Common myeloid progenitor, CD34-positive (primary cell): ENCODE measurements around the gene CORO7.
A peak's percentile ranks its signal among the peaks of the same experiment; 100 is the strongest.

Source experiments
- CTCF ChIA-PET: fragments of 350-600 bp; sonication (Branson Sonifier 250); formaldehyde crosslinking; loops from one replicate; lab custom pipeline; 2021; ENCODE audit warnings: antibody characterized with exemption; lab: Charles Lee
- POLR2A ChIA-PET: fragments of 350-600 bp; sonication (Branson Sonifier 250); formaldehyde crosslinking; loops from one replicate; lab custom pipeline; 2021; ENCODE audit warnings: antibody characterized with exemption; lab: Charles Lee
- DNase-seq, 3 donors: peaks; one replicate each; pipeline versions ENCODE4 v3.0.0 to v3.0.0-alpha.2; 2013
- H3K27ac ChIP-seq, 2 experiments: 1 replicate in 1 of 2; 2 replicates in 1 of 2; pipeline ENCODE4 v1.7.0; 2013; ENCODE audit warnings: inconsistent platforms in 2 of 2, low read length in 2 of 2, mild to moderate bottlenecking in 2 of 2, low read depth in 1 of 2, moderate library complexity in 1 of 2; ENCODE audit not compliant: severe bottlenecking in 2 of 2, insufficient read depth in 1 of 2, poor library complexity in 1 of 2
- H3K27me3 ChIP-seq, 5 experiments: replicated peaks in 2 of 5; 1 replicate in 3 of 5; 2 replicates in 2 of 5; pipeline versions ENCODE4 v1.6.1 to v1.7.0; 2013; ENCODE audit warnings: low read length in 4 of 5, mild to moderate bottlenecking in 2 of 5, moderate library complexity in 2 of 5, inconsistent platforms in 1 of 5; ENCODE audit not compliant: insufficient read depth in 5 of 5, control insufficient read depth in 4 of 5
- H3K36me3 ChIP-seq, 4 experiments: 1 replicate in 2 of 4; 2 replicates in 2 of 4; pipeline versions ENCODE4 v1.6.1 to v1.7.0; 2013; ENCODE audit warnings: low read length in 3 of 4, control low read depth in 1 of 4, mild to moderate bottlenecking in 1 of 4; ENCODE audit not compliant: control insufficient read depth in 4 of 4, insufficient read depth in 4 of 4
- H3K4me1 ChIP-seq, 4 experiments: 1 replicate in 3 of 4; 2 replicates in 1 of 4; pipeline versions ENCODE4 v1.6.1 to v1.7.1; 2013; ENCODE audit warnings: low read length in 3 of 4, mild to moderate bottlenecking in 3 of 4, control low read depth in 1 of 4, inconsistent platforms in 1 of 4, moderate library complexity in 1 of 4; ENCODE audit not compliant: control insufficient read depth in 4 of 4, insufficient read depth in 4 of 4; ENCODE audit errors: control extremely low read depth in 1 of 4
- H3K4me3 ChIP-seq, 7 experiments: 1 replicate in 4 of 7; 2 replicates in 3 of 7; pipeline versions ENCODE4 v1.5.1 to v1.7.0; 2013; ENCODE audit warnings: mild to moderate bottlenecking in 7 of 7, low read length in 6 of 7, moderate library complexity in 6 of 7, inconsistent platforms in 2 of 7, low read depth in 2 of 7, control low read depth in 1 of 7; ENCODE audit not compliant: insufficient read depth in 4 of 7, control insufficient read depth in 1 of 7; ENCODE audit errors: extremely low read depth in 1 of 7
- H3K9me3 ChIP-seq, 5 experiments: 1 replicate in 4 of 5; 2 replicates in 1 of 5; pipeline versions ENCODE4 v1.6.1 to v1.7.1; 2013; ENCODE audit warnings: low read length in 4 of 5, mild to moderate bottlenecking in 2 of 5, inconsistent platforms in 1 of 5, low read depth in 1 of 5, moderate library complexity in 1 of 5; ENCODE audit not compliant: control insufficient read depth in 4 of 5, insufficient read depth in 2 of 5; ENCODE audit errors: control extremely low read depth in 1 of 5
- WGBS: methylation state at CpG from one replicate; pipeline ENCODE4 v1.1.5; 2013; ENCODE audit not compliant: insufficient coverage; 5-methylcytosine and 5-hydroxymethylcytosine counted together

Gene CORO7

DNA sequence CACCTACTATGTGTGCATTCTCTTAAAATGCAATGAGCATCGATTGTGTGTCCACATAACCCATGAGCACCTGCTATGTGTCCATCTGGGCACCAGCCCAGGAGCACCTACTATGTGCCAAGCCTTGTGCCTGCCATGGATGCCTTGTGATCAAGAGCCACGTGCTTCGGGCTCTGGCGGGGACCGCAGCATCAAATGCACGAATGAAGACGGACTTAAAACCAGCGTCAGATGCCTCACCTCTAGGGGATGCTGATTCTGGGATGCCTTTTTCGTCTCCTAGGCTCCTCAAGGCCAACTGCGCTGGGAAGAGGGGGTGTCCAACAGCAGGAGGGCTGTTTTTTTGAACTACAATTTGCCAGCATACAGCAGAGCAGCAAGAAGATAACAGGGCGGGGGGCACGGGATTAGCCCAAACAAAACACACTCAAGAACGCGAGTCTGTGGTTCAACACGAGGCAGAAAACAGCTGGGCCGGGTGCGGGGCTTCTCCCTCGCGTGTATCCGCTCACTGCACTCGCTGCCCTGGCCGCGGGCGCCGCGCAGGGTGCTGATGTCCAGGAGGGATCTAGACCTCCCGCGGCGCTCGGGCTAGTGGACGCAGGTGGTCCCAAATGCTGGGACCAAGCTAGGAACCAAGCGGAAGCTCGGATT is 101.7 kb downstream of the CORO7 start:
- ChIA-PET CTCF (interaction anchor here (1.4 to 2.8 kb wide), 2 partner anchors 11 to 41 kb away, joined by 4 to 14 read pairs; partner anchors contain the start of gene TFAP4), POLR2A (no interaction called here)
- peak in 1 of 3 donors; percentile 60 for DNase-seq
- H3K27me3 ChIP-seq = peaks cover 0 to 37% (median 17%) of the 10 kb centered on the region in 5 experiments
- peak overlapping the region in 6 of 7 experiments; percentile 6 to 63 (median 50) for H3K4me3 ChIP-seq
- peaks cover 0 to 19% (median 16%) of the 10 kb centered on the region in 4 experiments for H3K4me1 ChIP-seq
- no peak overlapping the region for H3K27ac ChIP-seq
- no peaks in the 10 kb centered on the region for H3K9me3 ChIP-seq
- no peaks in the 10 kb centered on the region for H3K36me3 ChIP-seq
- 4% methylated on average over 33 of the region's 33 CpGs for WGBS

DNA sequence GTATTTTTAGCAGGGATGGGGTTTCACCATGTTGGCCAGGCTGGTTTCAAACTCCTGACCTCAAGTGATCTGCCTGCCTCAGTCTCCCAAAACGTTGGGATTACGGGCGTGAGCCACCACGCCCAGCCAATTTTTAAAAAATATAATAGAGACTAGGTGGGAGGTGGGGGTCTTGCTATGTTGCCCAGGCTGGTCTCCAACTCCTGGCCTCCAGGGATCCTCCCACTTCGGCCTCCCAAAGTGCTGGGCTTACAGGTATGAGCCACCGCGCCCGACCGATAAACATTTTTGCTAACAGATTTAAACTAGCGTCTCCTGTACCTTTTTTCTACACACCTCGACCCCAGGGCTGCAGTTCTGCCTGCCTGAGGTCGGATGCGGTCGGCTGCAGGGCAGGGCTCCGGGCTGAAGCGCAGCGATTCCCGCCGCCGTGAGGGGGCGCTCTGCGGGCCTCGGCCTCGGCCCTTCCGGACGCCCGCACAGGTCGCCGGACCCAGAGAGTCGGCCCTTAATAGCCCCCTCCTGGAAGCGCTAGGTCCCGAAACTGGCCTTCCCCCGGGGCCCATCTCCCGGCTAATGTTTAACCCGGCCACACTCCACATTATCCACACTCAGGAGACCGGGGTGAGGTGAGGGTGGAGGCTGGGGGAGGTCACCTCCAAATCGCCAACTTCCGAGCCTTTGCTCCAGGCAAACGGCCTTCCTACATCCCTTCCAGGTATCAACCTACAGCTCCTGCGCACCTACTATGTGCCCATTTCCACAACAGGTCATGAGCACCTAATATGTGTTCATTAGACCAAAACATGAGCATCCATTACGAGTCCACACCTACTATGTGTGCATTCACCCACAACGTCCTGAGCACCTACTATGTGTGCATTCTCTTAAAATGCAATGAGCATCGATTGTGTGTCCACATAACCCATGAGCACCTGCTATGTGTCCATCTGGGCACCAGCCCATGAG is 102.5 kb downstream of the CORO7 start:
- Histone ChIP-seq H3K4me3 (no peak overlapping the region), H3K27me3 (peaks cover 0 to 37% (median 17%) of the 10 kb centered on the region in 5 experiments), H3K9me3 (no peaks in the 10 kb centered on the region), H3K4me1 (peaks cover 0 to 21% (median 16%) of the 10 kb centered on the region in 4 experiments), H3K27ac (no peak overlapping the region), H3K36me3 (no peaks in the 10 kb centered on the region)
- 15% methylated on average over 22 of the region's 43 CpGs for WGBS
- POLR2A ChIA-PET = no interaction called here
- peak in 1 of 3 donors; percentile 44 for DNase-seq
- CTCF ChIA-PET = interaction anchor here (1.2 to 2.8 kb wide), 3 partner anchors 12 to 41 kb away, joined by 3 to 14 read pairs (median 4); partner anchors contain the start of gene TFAP4

DNA sequence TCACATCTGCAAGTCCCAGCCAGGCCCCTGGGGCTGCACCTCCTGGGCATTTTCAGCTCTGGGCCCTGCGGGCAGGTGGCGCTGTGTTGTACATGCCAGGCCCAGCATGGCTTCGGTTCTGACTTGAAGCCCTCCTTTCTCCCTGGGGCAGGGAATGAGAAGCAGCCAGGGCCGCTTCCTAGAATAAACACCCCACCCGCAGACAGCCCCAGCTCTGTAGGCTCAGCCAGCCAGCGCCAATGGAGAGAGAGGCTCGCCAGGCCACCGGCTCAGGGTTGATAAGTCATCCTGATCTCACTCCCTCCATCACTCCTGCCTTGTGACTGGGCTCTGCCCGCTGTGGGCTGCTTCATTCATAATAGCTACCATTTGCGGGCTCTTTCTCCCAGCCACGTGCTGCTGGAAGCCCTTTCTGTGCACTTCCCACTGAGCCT is 106.5 kb downstream of the CORO7 start:
- 36% methylated on average over 11 of the region's 11 CpGs for WGBS
- ChIA-PET POLR2A (no interaction called here), CTCF (interaction anchor here (0.9 to 10.2 kb wide), 11 partner anchors 8 to 47 kb away, joined by 3 to 188 read pairs (median 6); partner anchors contain the start of gene PAM16)
- peak; percentile 71 to 90 (median 89) for DNase-seq
- peaks cover 0 to 20% (median 8%) of the 10 kb centered on the region in 5 experiments for H3K27me3 ChIP-seq
- H3K4me3 ChIP-seq = no peak overlapping the region
- peaks cover 5 to 29% (median 19%) of the 10 kb centered on the region in 4 experiments for H3K4me1 ChIP-seq
- H3K9me3 ChIP-seq = no peaks in the 10 kb centered on the region
- H3K27ac ChIP-seq = no peak overlapping the region
- peaks cover 0 to 4% (median 0%) of the 10 kb centered on the region in 4 experiments for H3K36me3 ChIP-seq

DNA sequence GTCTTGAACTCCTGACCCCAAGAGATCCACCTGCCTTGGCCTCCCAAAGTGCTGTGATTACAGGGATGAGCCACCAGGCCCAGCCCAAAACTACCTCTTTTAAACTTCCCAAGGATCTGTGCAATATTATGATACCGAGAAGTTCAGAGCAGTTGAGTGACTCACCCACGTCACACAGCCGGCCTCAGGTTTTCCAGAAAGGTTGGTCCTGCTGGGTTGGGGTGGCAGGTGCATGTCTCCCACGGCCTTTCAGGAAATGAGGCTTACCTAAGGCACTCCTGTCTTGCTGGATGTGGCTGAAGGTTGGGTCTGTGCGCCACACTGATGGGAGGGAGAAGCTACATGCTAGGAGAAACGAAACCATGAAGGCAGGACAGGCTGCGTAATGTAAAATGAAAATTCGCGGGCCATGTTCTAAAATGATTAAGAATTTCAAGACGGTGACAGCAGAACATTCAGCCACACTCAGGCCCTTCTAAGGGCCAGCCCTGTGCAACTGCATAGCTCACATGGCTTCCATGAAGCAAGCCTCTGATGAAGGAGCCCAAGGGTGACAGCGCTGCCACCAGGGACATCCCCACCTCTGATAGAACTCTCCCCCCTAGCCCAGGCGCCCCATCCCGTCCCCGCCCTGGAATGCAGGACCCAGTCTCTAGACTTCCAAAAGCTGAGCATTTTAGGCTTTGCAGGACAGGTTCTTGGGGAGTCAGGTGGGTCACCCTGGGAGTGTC is 107.1 kb downstream of the CORO7 start:
- no peak overlapping the region for H3K4me3 ChIP-seq
- CTCF ChIA-PET = interaction anchor here (0.9 to 10.2 kb wide), 12 partner anchors 8 to 46 kb away, joined by 3 to 188 read pairs (median 6); partner anchors contain the start of gene PAM16
- DNase-seq = no peak
- peaks cover 0 to 4% (median 0%) of the 10 kb centered on the region in 4 experiments for H3K36me3 ChIP-seq
- 94% methylated on average over 11 of the region's 14 CpGs for WGBS
- H3K27ac ChIP-seq = no peak overlapping the region
- peaks cover 0 to 14% (median 3%) of the 10 kb centered on the region in 5 experiments for H3K27me3 ChIP-seq
- peaks cover 5 to 26% (median 17%) of the 10 kb centered on the region in 4 experiments for H3K4me1 ChIP-seq
- POLR2A ChIA-PET = interaction anchor here (0.6 kb wide), 1 partner anchor 22 kb away, joined by 3 read pairs; no protein-coding TSS in a partner anchor
- no peaks in the 10 kb centered on the region for H3K9me3 ChIP-seq

DNA sequence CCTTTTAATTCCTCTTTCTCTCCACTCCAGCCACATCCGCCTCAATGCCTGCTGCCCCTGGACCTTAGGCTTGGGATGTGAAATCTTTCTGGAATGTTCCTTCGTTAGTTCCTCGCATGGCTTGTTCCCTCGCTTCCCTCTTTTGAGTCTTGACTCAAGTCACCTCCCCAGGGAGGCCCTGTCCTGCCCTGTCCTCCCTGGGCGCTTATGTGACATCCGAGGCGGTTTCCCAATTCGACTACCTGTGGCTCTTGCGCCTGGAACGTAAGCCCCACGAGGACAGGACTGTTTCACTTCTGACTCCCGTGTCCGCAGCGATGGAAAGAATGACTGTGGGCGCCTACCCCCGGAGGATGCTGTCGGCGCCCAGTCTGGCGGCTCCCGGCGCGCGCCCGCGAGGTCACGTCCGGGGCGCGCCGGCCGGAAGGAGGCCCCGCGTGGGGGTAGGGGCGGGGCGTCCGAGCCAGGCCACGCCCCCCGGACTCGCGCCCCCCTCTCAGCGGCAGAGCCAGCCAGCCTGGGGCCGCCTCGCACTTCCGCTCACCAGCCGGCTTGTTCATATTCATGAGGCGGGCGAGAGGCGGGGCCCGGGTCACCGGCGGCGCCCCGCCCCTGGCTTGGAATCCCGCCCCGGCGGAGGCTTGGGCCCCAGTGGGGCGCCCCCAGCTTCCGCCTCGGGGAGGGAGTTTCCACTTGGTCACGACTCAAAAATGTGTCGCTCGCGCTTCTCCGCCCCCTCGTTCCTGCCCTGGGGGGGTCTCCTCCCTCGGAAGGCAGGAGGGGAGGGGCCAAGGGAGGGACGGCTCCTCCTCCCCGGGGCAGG is 109.0 kb downstream of the CORO7 start:
- Histone ChIP-seq H3K4me1 (peaks cover 5 to 24% (median 15%) of the 10 kb centered on the region in 4 experiments), H3K9me3 (no peaks in the 10 kb centered on the region), H3K27me3 (no peaks in the 10 kb centered on the region), H3K4me3 (peak overlapping the region; percentile 56 to 81 (median 77)), H3K27ac (peak overlapping the region; percentile 33 to 75), H3K36me3 (peaks cover 0 to 4% (median under 1%) of the 10 kb centered on the region in 4 experiments)
- 6% methylated on average over 52 of the region's 68 CpGs for WGBS
- ChIA-PET POLR2A (interaction anchor here (0.7 kb wide), 1 partner anchor 25 kb away, joined by 3 read pairs; no protein-coding TSS in a partner anchor), CTCF (interaction anchor here (0.7 to 10.2 kb wide), 6 partner anchors 8 to 45 kb away, joined by 3 to 188 read pairs (median 6); partner anchors contain the start of gene TFAP4)
- DNase-seq = peak; percentile 94 to 97 (median 97)
